Esophagus squamous epithelium (tissue), 5 donors: ENCODE measurements around the gene DNAJB6. TPM values are rescaled to one million over a fixed set of nuclear protein-coding genes. Genes with fewer than 3 reads are reported as not detected.

Experiments
- DNase-seq: peaks from one replicate; lab custom pipeline; 2025; lab: John Stamatoyannopoulos, UW
- H3K27ac ChIP-seq, 4 donors: fragments of 200-600 bp; sonication (generic); one replicate each; pipeline ENCODE4 v1.5.1; 2016 to 2019; ENCODE audit warnings: mild to moderate bottlenecking in 1 of 4
- H3K27me3 ChIP-seq, 4 donors: fragments of 200-600 bp; sonication (generic); 1 replicate in 3 of 4; 2 replicates in 1 of 4; pipeline versions ENCODE4 v1.5.1 to v1.6.0; 2017 to 2021; ENCODE audit warnings: antibody characterized with exemption in 1 of 4
- H3K36me3 ChIP-seq, 3 donors: fragments of 200-600 bp; sonication (generic); one replicate each; pipeline ENCODE4 v1.5.1; 2016 to 2019
- H3K4me1 ChIP-seq, 3 donors: fragments of 200-600 bp; sonication (generic); one replicate each; pipeline ENCODE4 v1.5.1; 2017 to 2019
- H3K4me3 ChIP-seq, 4 donors: fragments of 200-600 bp; sonication (generic); 1 replicate in 3 of 4; 2 replicates in 1 of 4; pipeline ENCODE4 v1.5.1; 2016 to 2019; ENCODE audit warnings: mild to moderate bottlenecking in 2 of 4, moderate library complexity in 1 of 4
- H3K9me3 ChIP-seq, 3 donors: fragments of 200-600 bp; sonication (generic); one replicate each; pipeline ENCODE4 v1.5.1; 2016 to 2019
- POLR2A ChIP-seq, 4 donors: fragments of 450-650 bp; IDR thresholded peaks; one replicate each; pipeline ENCODE4 v1.6.1; 2017; ENCODE audit warnings: antibody characterized with exemption in 4 of 4, mild to moderate bottlenecking in 4 of 4, moderate library complexity in 3 of 4
- WGBS, 2 donors: methylation state at CpG; one replicate each; pipeline ENCODE4 v1.1.5; 2018; 5-methylcytosine and 5-hydroxymethylcytosine counted together
- intact Hi-C: fragments of 100-400 bp; cut with DNase I; formaldehyde crosslinking; loops from one replicate; pipeline ENCODE4 v1.15.0; 2022
- total RNA-seq, 4 donors: library from RNA; depleted of rRNA; stranded (reverse); fragments of >200 nt; gene quantifications; one replicate each; pipeline ENCODE4 v1.1.0, GENCODE V29; 2016
- TF ChIP-seq, protein P1 (sequence below), 6 experiments: fragments of 450-650 bp in 4 of 6; fragments of 200-600 bp in 2 of 6; sonication (generic) in 2 of 6; IDR thresholded peaks; one replicate each; pipeline ENCODE4 v1.5.1; 2016 to 2019; ENCODE audit warnings: antibody characterized with exemption in 6 of 6, mild to moderate bottlenecking in 4 of 6, moderate library complexity in 4 of 6
- donor health status: DM: yes; HTN: yes; CAD: no.

DNAJB6 gene
- total RNA-seq, 4 donors from 2014 or later: 96.5 to 193 (median 160) TPM

DNA sequence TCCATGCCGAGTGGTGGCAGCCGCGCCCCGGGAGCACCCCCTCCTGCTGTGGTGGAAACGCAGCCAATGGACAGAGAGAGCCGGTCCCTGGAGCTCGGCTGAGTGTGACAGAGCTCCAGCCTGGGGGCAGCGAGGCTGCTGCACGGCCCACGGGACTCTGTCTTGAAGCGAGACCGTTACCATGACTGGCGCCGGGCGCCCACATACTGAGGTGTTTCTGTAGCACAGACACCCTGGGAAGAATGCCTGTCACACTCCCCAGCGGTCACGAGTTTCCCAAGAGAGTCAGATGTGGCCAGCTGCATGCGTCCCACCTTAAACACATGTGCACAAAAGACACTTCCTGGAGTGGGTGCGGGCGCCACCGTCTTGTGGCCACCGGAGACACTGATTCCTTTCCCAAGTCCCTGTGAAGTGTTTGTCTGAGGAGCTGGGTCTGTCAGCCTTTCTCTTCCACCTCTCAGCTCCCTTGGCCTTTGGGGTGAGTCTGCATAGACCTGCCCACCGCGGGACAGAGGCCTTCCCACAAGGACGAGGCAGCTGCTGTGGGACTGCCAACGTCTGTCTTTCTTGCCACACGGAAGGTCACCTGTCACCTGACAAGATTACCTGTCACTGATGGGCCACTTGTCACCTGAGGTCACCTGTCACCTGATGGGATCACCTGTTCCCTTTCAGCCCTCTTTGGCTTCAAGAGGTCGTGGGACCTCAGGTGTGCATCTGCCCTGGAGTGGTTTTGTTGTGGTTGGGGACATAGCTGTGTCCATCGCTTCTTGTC is 94.6 kb downstream of the DNAJB6 start:
- Histone ChIP-seq H3K4me3 (no peak overlapping the region), H3K27ac (no peak overlapping the region), H3K4me1 (peaks cover 0 to 11% (median 4%) of the 10 kb centered on the region in 3 donors), H3K36me3 (no peaks in the 10 kb centered on the region), H3K27me3 (no peaks in the 10 kb centered on the region), H3K9me3 (no peaks in the 10 kb centered on the region)
- 61 to 74% methylated on average over 2 to 16 of the region's 29 CpGs for WGBS, 2 donors
- TF ChIP-seq POLR2A (IDR thresholded peaks at IDR 0.05): no peak
- TF ChIP-seq, protein P1, sequence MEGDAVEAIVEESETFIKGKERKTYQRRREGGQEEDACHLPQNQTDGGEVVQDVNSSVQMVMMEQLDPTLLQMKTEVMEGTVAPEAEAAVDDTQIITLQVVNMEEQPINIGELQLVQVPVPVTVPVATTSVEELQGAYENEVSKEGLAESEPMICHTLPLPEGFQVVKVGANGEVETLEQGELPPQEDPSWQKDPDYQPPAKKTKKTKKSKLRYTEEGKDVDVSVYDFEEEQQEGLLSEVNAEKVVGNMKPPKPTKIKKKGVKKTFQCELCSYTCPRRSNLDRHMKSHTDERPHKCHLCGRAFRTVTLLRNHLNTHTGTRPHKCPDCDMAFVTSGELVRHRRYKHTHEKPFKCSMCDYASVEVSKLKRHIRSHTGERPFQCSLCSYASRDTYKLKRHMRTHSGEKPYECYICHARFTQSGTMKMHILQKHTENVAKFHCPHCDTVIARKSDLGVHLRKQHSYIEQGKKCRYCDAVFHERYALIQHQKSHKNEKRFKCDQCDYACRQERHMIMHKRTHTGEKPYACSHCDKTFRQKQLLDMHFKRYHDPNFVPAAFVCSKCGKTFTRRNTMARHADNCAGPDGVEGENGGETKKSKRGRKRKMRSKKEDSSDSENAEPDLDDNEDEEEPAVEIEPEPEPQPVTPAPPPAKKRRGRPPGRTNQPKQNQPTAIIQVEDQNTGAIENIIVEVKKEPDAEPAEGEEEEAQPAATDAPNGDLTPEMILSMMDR (IDR thresholded peaks at IDR 0.05): no peak
- DNase-seq: no peak
- intact Hi-C loops: loop anchor here (10.0 kb wide), 1 partner anchor 923 kb away; no protein-coding TSS in a partner anchor

DNA sequence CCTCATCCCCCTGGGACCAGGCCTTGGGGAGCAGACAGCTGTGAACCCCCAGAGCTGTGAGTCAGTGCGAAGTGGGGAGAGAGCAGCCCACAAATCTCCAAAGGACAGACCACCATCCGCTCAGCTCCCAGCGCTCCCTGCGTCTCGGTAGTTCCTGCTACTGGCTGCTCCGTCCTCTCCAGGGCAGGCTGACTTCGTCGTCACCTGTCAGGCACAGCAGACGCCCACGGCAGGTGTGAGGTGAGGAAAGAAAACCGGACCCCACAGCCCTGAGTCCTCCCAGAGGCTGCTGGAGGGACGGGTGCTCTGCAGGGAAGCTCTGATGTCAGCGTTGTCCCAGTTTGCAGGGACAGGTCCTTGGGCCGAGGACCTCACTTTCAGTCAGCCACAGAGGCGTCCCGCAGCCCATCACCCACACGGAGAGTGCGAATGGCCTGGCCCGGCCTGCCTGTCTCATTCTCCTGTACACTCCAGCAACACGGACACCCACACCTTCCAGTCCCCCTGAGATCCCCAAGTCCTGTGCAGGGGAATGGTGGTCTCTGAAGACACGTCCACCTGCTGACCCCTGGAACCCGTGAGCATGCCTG is 95.2 kb downstream of the DNAJB6 start:
- no peak for TF ChIP-seq POLR2A (IDR thresholded peaks at IDR 0.05)
- TF ChIP-seq, protein P1 (IDR thresholded peaks at IDR 0.05): no peak
- WGBS, 2 donors: 69 to 73% methylated on average over 9 to 11 of the region's 22 CpGs
- DNase-seq: no peak
- H3K36me3 ChIP-seq: no peaks in the 10 kb centered on the region
- no peak overlapping the region for H3K27ac ChIP-seq
- no peak overlapping the region for H3K4me3 ChIP-seq
- H3K4me1 ChIP-seq: peaks cover 0 to 11% (median 4%) of the 10 kb centered on the region in 3 donors
- H3K9me3 ChIP-seq: no peaks in the 10 kb centered on the region
- no peaks in the 10 kb centered on the region for H3K27me3 ChIP-seq
- intact Hi-C loops: loop anchor here (10.0 kb wide), 1 partner anchor 923 kb away; no protein-coding TSS in a partner anchor

DNA sequence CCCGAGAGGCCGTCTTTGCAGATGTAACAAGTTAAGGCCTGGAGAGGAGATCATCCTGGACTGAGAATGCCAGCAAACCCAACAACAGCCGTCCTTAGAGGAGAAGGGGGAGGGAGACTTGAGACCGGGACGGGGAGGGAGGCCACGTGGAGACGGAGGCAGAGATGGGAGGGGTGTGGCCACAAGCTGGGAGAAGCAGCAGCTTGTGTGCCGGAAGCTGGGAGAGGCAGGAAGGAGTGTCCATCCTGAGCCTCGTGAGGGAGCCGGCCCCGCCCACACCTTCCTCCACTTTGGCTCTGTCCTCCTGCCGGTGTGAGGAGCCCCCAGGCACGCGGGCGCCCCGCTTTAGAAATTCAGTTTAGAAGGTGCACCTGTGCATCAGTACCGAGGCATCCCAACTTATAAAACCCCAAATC is 95.7 kb downstream of the DNAJB6 start:
- Histone ChIP-seq H3K27me3 (no peaks in the 10 kb centered on the region), H3K4me3 (peak overlapping the region in 1 of 4 donors; percentile 20), H3K27ac (no peak overlapping the region), H3K36me3 (no peaks in the 10 kb centered on the region), H3K9me3 (no peaks in the 10 kb centered on the region), H3K4me1 (peaks cover 0 to 11% (median 4%) of the 10 kb centered on the region in 3 donors)
- TF ChIP-seq, protein P1 (IDR thresholded peaks at IDR 0.05): no peak
- TF ChIP-seq POLR2A (IDR thresholded peaks at IDR 0.05): no peak
- WGBS, 2 donors: 1 to 12% methylated on average over 13 to 15 of the region's 17 CpGs
- DNase-seq: no peak
- intact Hi-C loops: loop anchor here (10.0 kb wide), 1 partner anchor 922 kb away; no protein-coding TSS in a partner anchor

DNA sequence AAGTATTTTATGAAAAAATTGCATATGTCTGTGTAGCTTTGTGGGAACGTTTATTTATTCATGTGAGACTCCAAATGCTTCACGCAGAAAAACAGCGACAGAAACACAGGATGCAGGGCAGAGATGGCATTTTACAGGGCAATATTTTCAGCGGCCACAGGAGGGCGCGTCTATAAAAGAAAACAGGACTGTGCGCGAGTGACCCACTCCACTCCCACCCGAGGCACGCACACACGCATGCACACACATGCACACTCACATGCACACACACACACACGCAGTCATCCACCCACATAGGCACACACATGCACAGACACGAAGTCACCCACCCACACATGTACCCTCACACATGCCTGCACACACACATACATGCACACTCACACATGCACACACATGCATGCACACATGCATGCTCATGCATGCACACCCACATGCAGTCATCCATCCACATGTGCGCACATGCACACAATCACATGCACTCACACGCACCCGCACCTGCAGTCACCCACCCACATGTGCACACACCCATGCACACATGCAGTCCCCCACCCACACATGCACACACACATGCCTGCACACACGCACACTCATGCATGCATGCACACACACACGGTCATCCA is 96.3 kb downstream of the DNAJB6 start:
- 22 to 26% methylated on average over 18 of the region's 18 CpGs for WGBS, 2 donors
- intact Hi-C loops: loop anchor here (10.0 kb wide), 1 partner anchor 922 kb away; no protein-coding TSS in a partner anchor
- TF ChIP-seq POLR2A (IDR thresholded peaks at IDR 0.05): no peak
- TF ChIP-seq, protein P1 (IDR thresholded peaks at IDR 0.05): peak; percentile 33 to 73 (median 60)
- DNase-seq: no peak
- Histone ChIP-seq H3K27ac (no peak overlapping the region), H3K27me3 (peaks cover 0 to under 1% (median 0%) of the 10 kb centered on the region in 4 donors), H3K9me3 (no peaks in the 10 kb centered on the region), H3K36me3 (no peaks in the 10 kb centered on the region), H3K4me3 (peak overlapping the region in 1 of 4 donors; percentile 20), H3K4me1 (peaks cover 0 to 11% (median 4%) of the 10 kb centered on the region in 3 donors)
